GM12878 (cell line): ENCODE data around the gene NPR1. TPM values are rescaled to one million over a fixed set of nuclear protein-coding genes. Genes with fewer than 3 reads are reported as not detected.

ENCODE experiments used
- ASH2L ChIP-seq: fragments of 300-600, 200-600 bp; sonication (generic); IDR thresholded peaks from 2 replicates; pipeline ENCODE4 v1.6.1; 2017; ENCODE audit warnings: low read depth, mild to moderate bottlenecking, borderline replicate concordance
- ATF3 ChIP-seq: IDR thresholded peaks from 2 replicates; pipeline ENCODE4 v1.6.1; 2011; ENCODE audit warnings: low read depth, mild to moderate bottlenecking, low read length, moderate library complexity, borderline replicate concordance; ENCODE audit errors: extremely low read depth
- ATF7 ChIP-seq: fragments of 450-650 bp; IDR thresholded peaks from 2 replicates; pipeline ENCODE4 v1.6.1; 2016; ENCODE audit warnings: low read depth, mild to moderate bottlenecking
- BACH1 ChIP-seq: fragments of 450-650 bp; IDR thresholded peaks from 2 replicates; pipeline ENCODE4 v1.6.1; 2017; ENCODE audit warnings: mild to moderate bottlenecking, borderline replicate concordance
- CHD4 ChIP-seq: fragments of 200-600 bp; sonication (generic); IDR thresholded peaks from 2 replicates; pipeline ENCODE4 v1.6.1; 2016; ENCODE audit warnings: mild to moderate bottlenecking
- E2F4 ChIP-seq: IDR thresholded peaks from 2 replicates; pipeline ENCODE4 v1.6.1; 2012; ENCODE audit warnings: low read depth, low read length, improper control_type of control experiment
- EP300 ChIP-seq, 2 experiments: fragments of 150-350 bp in 1 of 2; IDR thresholded peaks; 2 replicates each; pipeline ENCODE4 v1.6.1; 2011 to 2012; ENCODE audit warnings: low read depth in 2 of 2, low read length in 2 of 2, borderline replicate concordance in 1 of 2, improper control_type of control experiment in 1 of 2, inconsistent platforms in 1 of 2; ENCODE audit not compliant: control insufficient read depth in 1 of 2
- ESRRA ChIP-seq: IDR thresholded peaks from 2 replicates; pipeline ENCODE4 v1.6.1; 2012; ENCODE audit warnings: mild to moderate bottlenecking, low read length, improper control_type of control experiment
- EZH2 ChIP-seq: IDR thresholded peaks from 2 replicates; pipeline ENCODE4 v1.6.1; 2012; ENCODE audit warnings: low read depth, mild to moderate bottlenecking, control low read depth, inconsistent platforms, low read length, borderline replicate concordance; ENCODE audit not compliant: control insufficient read depth
- FOS ChIP-seq: IDR thresholded peaks from 3 replicates; pipeline ENCODE4 v1.6.1; 2011; ENCODE audit warnings: borderline replicate concordance; ENCODE audit not compliant: insufficient read length; ENCODE audit errors: extremely low read depth
- MXI1 ChIP-seq: fragments of 150-350 bp; IDR thresholded peaks from 2 replicates; pipeline ENCODE4 v1.6.1; 2011; ENCODE audit warnings: low read depth, mild to moderate bottlenecking, inconsistent platforms, low read length, improper control_type of control experiment
- NBN ChIP-seq: fragments of 450-650 bp; IDR thresholded peaks from 2 replicates; pipeline ENCODE4 v1.6.1; 2016
- NR2C2 ChIP-seq: IDR thresholded peaks from 2 replicates; pipeline ENCODE4 v1.6.1; 2011; ENCODE audit warnings: borderline replicate concordance, low read depth; ENCODE audit not compliant: control insufficient read depth, insufficient read length
- PBX3 ChIP-seq: IDR thresholded peaks from 2 replicates; pipeline ENCODE4 v1.6.1; 2011; ENCODE audit warnings: mild to moderate bottlenecking, low read depth, low read length, moderate library complexity; ENCODE audit not compliant: insufficient replicate concordance
- POLR2A ChIP-seq: IDR thresholded peaks from 2 replicates; pipeline ENCODE4 v1.6.1; 2011; ENCODE audit warnings: low read depth, mild to moderate bottlenecking, low read length
- RBBP5 ChIP-seq: fragments of 200-600 bp; sonication (generic); conservative IDR thresholded peaks from 2 replicates; pipeline ENCODE4 v1.6.1; 2016
- SREBF1 ChIP-seq: IDR thresholded peaks from 2 replicates; pipeline ENCODE4 v1.6.1; 2012; ENCODE audit warnings: mild to moderate bottlenecking, low read length
- SREBF2 ChIP-seq: IDR thresholded peaks from 2 replicates; pipeline ENCODE4 v1.6.1; 2012; ENCODE audit warnings: mild to moderate bottlenecking, low read length
- STAT3 ChIP-seq: IDR thresholded peaks from 2 replicates; pipeline ENCODE4 v1.6.1; 2011; ENCODE audit warnings: low read depth, low read length, improper control_type of control experiment
- TBL1XR1 ChIP-seq: IDR thresholded peaks from 2 replicates; pipeline ENCODE4 v1.6.1; 2012; ENCODE audit warnings: low read depth, low read length, improper control_type of control experiment
- USF2 ChIP-seq: IDR thresholded peaks from 2 replicates; pipeline ENCODE4 v1.6.1; 2011; ENCODE audit warnings: low read depth, low read length, improper control_type of control experiment, borderline replicate concordance
- ZBTB11 ChIP-seq: fragments of 450-650 bp; formaldehyde crosslinking; IDR thresholded peaks from 2 replicates; pipeline ENCODE4 v1.5.0; 2022; ENCODE audit warnings: mild to moderate bottlenecking, missing genetic modification characterization
- polyA plus RNA-seq, 11 experiments: library from polyadenylated mRNA; depleted of rRNA in 4 of 11; unstranded in 6 of 11; stranded (reverse) in 5 of 11; fragments of >200 nt; fragmentation: Nextera tagmentation in 4 of 11; fragmentation: Illumina TruSeq in 1 of 11; extraction: Ambion mirVana in 4 of 11; extraction: Trizol in 1 of 11; gene quantifications; 1 replicate in 1 of 11; 2 replicates in 10 of 11; pipeline versions ENCODE4 v1.2.1 to v1.2.3, GENCODE V29; 2011 to 2016; ENCODE audit warnings: inconsistent platforms in 2 of 11, missing spikeins in 2 of 11, low read depth in 1 of 11
- total RNA-seq, 4 experiments: library from RNA; depleted of rRNA in 3 of 4; stranded (reverse); fragments of >200 nt in 3 of 4; fragmentation: Illumina TruSeq in 1 of 4; extraction: Trizol in 1 of 4; gene quantifications; 2 replicates each; pipeline versions ENCODE4 v1.2.1 to v1.2.3, GENCODE V29; 2013 to 2021

The NPR1 gene
- total and polyA plus RNA-seq, 10 of the 15 experiments (the other 5 are each of a cell fraction or from before 2014, with no cell fraction given): 0.09 to 2.1 (median 0.28) TPM; not detected in 1

- peak; percentile 99 for TF ChIP-seq ASH2L
- TF ChIP-seq TBL1XR1: no peak
- no peak for TF ChIP-seq STAT3
- no peak for TF ChIP-seq ZBTB11 (CRISPR knock-in tag)
- TF ChIP-seq BACH1: 0 out of 2 replicates have a peak, but pooled peaks have one; percentile 53
- TF ChIP-seq PBX3: no peak
- TF ChIP-seq POLR2A: peak; percentile 87
- TF ChIP-seq SREBF1: no peak
- 0 out of 2 replicates have a peak, but pooled peaks have one; percentile 11 for TF ChIP-seq ATF3
- 0 out of 2 replicates have a peak, but pooled peaks have one; percentile 54 for TF ChIP-seq RBBP5
- no peak for TF ChIP-seq CHD4
- no peak for TF ChIP-seq FOS
- no peak for TF ChIP-seq ESRRA
- no peak for TF ChIP-seq NR2C2
- no peak for TF ChIP-seq E2F4
- TF ChIP-seq SREBF2: no peak
- no peak for TF ChIP-seq EZH2
- peak; percentile 45; the same call in 1 of the 2 replicates for TF ChIP-seq NBN
- peak; percentile 49; the same call in 1 of the 2 replicates for TF ChIP-seq MXI1
- TF ChIP-seq ATF7: no peak
- 0 out of 4 replicates have a peak, but pooled peaks of 1 of the 2 experiments have one; percentile 17 for TF ChIP-seq EP300 (IDR thresholded peaks at IDR 0.05; ENCODE audit: borderline replicate concordance in 1 of 2, control insufficient read depth in 1 of 2, low read depth in 2 of 2, low read length in 2 of 2)
- no peak for TF ChIP-seq USF2
Measured at GRCh38 chr1:153658400-153659174, 19.9 kb upstream of the NPR1 start, which contains the start of gene SNAPIN (continued).
